Measurements from ENCODE around the gene EPB41L2.

The EPB41L2 gene

DNA sequence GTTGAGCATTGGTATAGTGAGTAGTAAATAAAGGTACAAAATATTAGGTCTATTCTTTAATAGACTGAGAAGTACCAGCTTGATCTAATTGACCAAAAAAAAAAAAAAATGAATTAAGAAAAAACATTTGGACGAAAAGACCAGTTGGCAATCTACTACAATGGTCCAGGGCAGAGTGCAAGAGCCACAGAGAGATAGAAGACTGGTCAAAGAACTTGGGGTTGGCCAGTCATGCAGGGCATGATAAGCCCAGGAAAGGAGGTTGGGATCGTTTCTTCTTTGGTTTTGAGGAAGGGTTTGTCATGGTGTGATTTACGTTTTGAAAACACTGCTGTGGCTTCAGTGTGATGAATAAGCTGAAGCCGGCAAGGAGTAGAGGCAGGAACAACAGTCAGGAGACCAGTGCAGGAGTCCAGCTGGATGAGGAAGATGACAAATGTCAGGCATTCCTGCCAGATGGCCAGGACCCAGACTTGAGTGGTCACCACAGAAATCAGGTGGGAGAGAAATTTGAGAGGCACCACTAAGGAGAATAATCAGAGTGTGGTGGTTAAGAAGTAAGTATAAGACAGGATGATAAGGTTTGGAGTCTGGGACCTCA is 221.8 kb downstream of the EPB41L2 start:
- no peak for ATAC-seq
- H3K36me3 Mint-ChIP-seq = peaks cover 22% of the 10 kb centered on the region
- no peaks in the 10 kb centered on the region for H3K27me3 Mint-ChIP-seq
- no peak overlapping the region for H3K27ac Mint-ChIP-seq
- no peaks in the 10 kb centered on the region for H3K9me3 Mint-ChIP-seq
- H3K4me3 Mint-ChIP-seq = no peak overlapping the region
- no peaks in the 10 kb centered on the region for H3K4me1 Mint-ChIP-seq

DNA sequence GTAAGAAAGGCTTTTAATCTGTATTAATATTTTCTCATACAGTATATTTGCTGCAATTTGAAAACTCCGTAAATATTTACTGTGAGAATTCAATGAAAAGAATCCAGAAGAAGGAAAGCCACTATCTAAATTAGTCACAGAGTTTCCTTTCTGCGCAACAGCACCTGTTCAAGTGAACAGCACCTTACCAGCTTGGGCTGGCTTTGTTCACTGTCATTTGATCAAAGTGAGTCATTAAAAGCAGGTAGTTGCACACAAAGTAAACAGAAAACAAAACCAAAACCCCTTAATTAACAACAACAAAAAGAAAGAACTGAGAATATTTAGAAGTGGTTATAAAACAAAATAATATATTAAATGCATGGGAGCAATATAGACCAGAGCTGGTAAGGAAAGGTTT is 223.0 kb downstream of the EPB41L2 start:
- Mint-ChIP-seq H3K9me3 (no peaks in the 10 kb centered on the region), H3K36me3 (peaks cover 22% of the 10 kb centered on the region), H3K27me3 (no peaks in the 10 kb centered on the region), H3K4me3 (no peak overlapping the region), H3K27ac (no peak overlapping the region), H3K4me1 (no peaks in the 10 kb centered on the region)
- no peak for ATAC-seq

DNA sequence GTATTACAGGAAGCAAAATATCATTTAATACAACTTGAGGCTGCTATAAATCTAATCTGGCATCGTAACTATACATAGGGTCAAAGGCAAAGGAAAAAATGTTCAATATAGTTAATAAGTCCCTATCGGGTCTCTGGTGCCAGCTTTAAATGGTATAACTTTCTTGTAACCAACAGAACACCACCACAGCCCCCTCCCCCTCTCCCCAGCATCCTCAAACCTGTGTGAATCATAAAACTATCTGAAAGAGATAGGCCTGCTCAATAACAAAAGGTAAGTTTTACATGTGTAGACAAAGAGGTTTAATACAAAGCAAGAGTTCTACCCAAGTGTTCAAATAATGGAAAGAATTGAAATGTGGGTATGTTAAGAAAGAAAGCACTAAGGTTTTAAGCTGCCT is 223.7 kb downstream of the EPB41L2 start:
- no peaks in the 10 kb centered on the region for H3K4me1 Mint-ChIP-seq
- no peak overlapping the region for H3K27ac Mint-ChIP-seq
- peaks cover 22% of the 10 kb centered on the region for H3K36me3 Mint-ChIP-seq
- no peaks in the 10 kb centered on the region for H3K9me3 Mint-ChIP-seq
- H3K27me3 Mint-ChIP-seq = no peaks in the 10 kb centered on the region
- no peak overlapping the region for H3K4me3 Mint-ChIP-seq
- ATAC-seq = no peak

GRCh38 chr6:130838951-130839350 is 224.1 kb downstream of the EPB41L2 start:
- Mint-ChIP-seq H3K27ac (no peak overlapping the region), H3K4me3 (no peak overlapping the region), H3K4me1 (no peaks in the 10 kb centered on the region), H3K27me3 (no peaks in the 10 kb centered on the region), H3K9me3 (no peaks in the 10 kb centered on the region), H3K36me3 (peaks cover 22% of the 10 kb centered on the region)
- no peak for ATAC-seq

- H3K4me3 Mint-ChIP-seq = no peak overlapping the region
- H3K4me1 Mint-ChIP-seq = no peaks in the 10 kb centered on the region
- peaks cover 22% of the 10 kb centered on the region for H3K36me3 Mint-ChIP-seq
- H3K27ac Mint-ChIP-seq = no peak overlapping the region
- H3K27me3 Mint-ChIP-seq = no peaks in the 10 kb centered on the region
- H3K9me3 Mint-ChIP-seq = no peaks in the 10 kb centered on the region
- ATAC-seq = no peak
Measured at GRCh38 chr6:130838250-130838860, 224.7 kb downstream of the EPB41L2 start.

DNA sequence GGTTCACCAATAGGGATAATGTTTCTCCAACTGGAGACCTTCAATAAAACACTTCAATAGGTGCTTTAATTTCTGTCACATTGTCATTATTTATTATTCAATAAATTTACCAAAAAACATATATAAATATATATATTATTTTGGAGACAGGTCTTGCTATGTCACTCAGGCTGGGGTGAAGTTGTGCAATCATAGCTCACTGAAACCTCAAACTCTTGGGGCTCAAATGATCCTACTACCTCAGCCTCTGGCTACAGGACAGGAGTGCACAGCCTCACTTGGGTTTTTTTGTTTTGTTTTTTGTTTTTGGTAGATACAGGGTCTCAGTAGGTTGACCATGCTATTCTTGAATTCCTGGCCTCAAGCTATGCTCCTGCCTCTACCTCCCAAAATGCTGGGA is 226.0 kb downstream of the EPB41L2 start:
- no peaks in the 10 kb centered on the region for H3K9me3 Mint-ChIP-seq
- no peak overlapping the region for H3K27ac Mint-ChIP-seq
- no peak for ATAC-seq
- no peaks in the 10 kb centered on the region for H3K4me1 Mint-ChIP-seq
- peaks cover 22% of the 10 kb centered on the region for H3K36me3 Mint-ChIP-seq
- H3K4me3 Mint-ChIP-seq = no peak overlapping the region
- H3K27me3 Mint-ChIP-seq = no peaks in the 10 kb centered on the region

- H3K4me1 Mint-ChIP-seq = no peaks in the 10 kb centered on the region
- no peaks in the 10 kb centered on the region for H3K9me3 Mint-ChIP-seq
- no peak for ATAC-seq
- H3K27me3 Mint-ChIP-seq = no peaks in the 10 kb centered on the region
- H3K4me3 Mint-ChIP-seq = no peak overlapping the region
- H3K36me3 Mint-ChIP-seq = peaks cover 15% of the 10 kb centered on the region
- H3K27ac Mint-ChIP-seq = no peak overlapping the region
Measured at GRCh38 chr6:130836055-130836640, 226.9 kb downstream of the EPB41L2 start.

- no peak overlapping the region for H3K27ac Mint-ChIP-seq
- H3K4me3 Mint-ChIP-seq = no peak overlapping the region
- H3K4me1 Mint-ChIP-seq = no peaks in the 10 kb centered on the region
- no peaks in the 10 kb centered on the region for H3K9me3 Mint-ChIP-seq
- no peak for ATAC-seq
- peaks cover 9% of the 10 kb centered on the region for H3K36me3 Mint-ChIP-seq
- no peaks in the 10 kb centered on the region for H3K27me3 Mint-ChIP-seq
Measured at GRCh38 chr6:130834482-130835251, 228.4 kb downstream of the EPB41L2 start.

DNA sequence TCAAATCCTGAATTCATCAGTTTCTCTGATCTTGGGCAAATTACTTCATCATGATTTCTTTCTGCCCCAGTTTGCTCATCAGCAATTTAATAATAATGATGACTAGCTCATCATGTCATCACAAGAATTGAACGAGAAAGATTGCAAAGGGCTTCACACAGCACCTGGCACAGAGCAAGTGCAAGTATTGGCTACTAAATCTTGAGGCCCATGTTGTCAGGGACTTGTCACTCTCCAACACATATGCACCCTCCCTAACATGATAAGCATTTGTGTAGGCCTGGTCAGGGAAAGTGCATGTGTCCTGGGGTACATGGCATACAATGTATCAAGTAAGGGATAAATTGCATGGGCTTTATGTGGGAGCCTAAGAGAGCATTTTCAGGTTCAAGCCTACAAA is 229.5 kb downstream of the EPB41L2 start:
- H3K36me3 Mint-ChIP-seq = peaks cover 5% of the 10 kb centered on the region
- no peaks in the 10 kb centered on the region for H3K27me3 Mint-ChIP-seq
- no peaks in the 10 kb centered on the region for H3K9me3 Mint-ChIP-seq
- ATAC-seq = no peak
- no peak overlapping the region for H3K4me3 Mint-ChIP-seq
- H3K27ac Mint-ChIP-seq = no peak overlapping the region
- no peaks in the 10 kb centered on the region for H3K4me1 Mint-ChIP-seq

- ATAC-seq = no peak
- Mint-ChIP-seq H3K36me3 (no peaks in the 10 kb centered on the region), H3K27ac (no peak overlapping the region), H3K4me1 (no peaks in the 10 kb centered on the region), H3K27me3 (no peaks in the 10 kb centered on the region), H3K4me3 (no peak overlapping the region), H3K9me3 (no peaks in the 10 kb centered on the region)
Measured at GRCh38 chr6:130831607-130832006, 231.4 kb downstream of the EPB41L2 start.

DNA sequence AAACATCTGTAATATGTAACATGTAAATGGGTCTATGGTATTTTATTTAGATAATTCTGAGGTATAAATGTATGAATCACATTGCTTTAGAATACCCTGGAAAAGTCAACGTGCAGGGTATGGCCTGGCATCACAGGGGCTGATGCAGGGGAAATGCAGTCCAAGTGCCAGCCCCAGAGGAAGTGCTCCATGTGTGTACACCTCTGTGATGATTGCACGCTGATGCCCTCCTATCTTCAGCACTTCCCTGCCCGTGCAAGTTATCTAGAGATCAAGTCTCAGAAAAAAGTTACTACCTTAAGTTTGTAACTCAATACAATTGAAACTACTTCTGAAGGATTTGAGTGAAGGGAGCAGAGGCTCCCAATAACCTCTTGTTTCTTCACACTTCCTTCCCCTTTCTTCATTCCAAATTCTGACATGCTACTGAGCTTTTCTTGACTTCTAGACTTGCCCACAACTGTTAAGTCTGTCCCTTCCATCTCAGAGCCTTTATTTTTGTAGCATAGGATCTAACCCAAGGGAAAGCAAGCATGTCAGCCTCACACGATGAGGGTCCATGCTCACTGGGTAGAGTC is 233.6 kb downstream of the EPB41L2 start:
- no peak for ATAC-seq
- H3K27me3 Mint-ChIP-seq = no peaks in the 10 kb centered on the region
- H3K4me3 Mint-ChIP-seq = no peak overlapping the region
- no peaks in the 10 kb centered on the region for H3K9me3 Mint-ChIP-seq
- no peak overlapping the region for H3K27ac Mint-ChIP-seq
- no peaks in the 10 kb centered on the region for H3K4me1 Mint-ChIP-seq
- H3K36me3 Mint-ChIP-seq = no peaks in the 10 kb centered on the region

DNA sequence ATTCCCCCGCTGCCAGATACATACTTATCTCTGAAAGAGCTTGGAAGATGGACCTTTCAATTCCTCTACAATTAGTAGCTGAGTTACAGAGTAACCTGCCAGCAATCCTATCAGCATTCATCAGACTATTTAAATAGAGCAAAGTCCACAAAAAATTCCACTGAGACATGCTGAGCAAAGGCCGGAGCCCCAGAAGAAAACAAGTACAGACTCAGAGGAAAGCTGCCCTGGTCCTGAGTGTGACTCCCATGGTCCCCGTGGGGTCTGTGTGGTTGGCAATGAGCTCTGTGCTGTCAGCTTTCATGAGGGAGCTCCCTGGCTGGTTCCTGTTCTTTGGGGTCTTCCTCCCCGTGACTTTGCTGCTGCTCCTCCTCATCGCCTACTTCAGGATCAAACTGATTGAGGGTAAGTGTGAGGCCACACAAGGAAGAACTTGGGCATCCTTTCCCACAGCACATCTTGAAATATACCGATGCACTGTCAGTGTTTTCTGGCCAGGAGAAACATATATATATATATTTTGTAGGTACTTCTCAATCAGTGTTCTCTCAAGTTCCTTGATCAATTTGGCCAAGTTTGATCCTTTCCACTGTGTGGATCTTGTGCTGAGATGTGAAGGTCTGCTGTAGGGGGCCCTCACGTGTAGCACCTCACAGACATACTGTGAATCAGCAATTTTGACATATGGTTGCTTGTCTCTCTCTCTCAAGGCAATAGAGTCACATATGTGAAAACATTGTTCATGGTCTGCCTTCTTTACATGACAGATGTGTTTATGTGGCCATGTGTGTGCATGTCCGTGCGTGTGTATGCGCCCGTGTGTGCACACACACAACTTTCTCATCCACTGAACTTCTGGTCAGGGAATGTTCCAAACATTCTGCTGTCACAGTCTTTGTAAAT is 235.5 kb downstream of the EPB41L2 start, which contains the start of gene SMLR1:
SMLR1 (plus strand) TSS at position 160 of the 903 bp plus-strand sequence; CDS start at position 168, 8 bp downstream.
- Mint-ChIP-seq H3K27me3 (no peaks in the 10 kb centered on the region), H3K9me3 (no peaks in the 10 kb centered on the region), H3K36me3 (no peaks in the 10 kb centered on the region), H3K4me1 (no peaks in the 10 kb centered on the region), H3K27ac (no peak within 1 kb of the TSS), H3K4me3 (no peak within 1 kb of the TSS)
- ATAC-seq = no peak

DNA sequence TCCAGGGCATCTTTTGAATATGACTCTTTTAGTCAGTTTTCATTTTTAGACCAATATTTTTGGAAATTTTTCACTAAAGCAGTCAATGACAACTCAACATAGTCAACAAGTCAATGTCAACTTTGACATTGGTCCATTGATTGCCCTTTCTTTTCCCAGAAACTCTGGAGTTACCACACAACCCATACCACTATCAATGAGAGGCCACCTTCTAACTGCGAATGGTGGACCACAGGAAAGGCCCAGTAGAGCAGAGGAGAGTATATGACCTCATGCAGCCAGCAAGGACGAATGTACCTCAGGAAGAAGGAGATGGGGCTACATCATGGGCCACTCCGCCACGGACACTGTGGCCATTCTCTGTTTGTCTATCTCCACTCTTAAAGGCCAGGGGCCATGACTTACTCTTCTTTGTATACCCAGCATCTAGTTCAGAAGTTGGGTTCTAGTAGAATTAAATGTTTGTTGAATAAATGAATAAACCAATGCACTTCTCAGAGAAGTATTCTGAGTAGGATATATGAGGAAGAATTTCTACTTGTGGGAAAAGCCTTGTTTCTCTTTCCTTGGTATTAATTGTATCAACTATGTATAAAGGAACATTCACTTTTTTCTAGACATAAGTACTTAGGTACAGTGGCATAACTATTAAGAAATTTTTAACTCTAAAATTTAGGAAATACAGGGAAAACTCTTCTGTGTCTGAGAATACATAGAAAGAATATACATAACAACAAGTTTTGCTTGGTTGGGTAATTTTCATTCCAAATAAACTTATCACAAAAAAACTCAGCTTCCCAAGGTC is 236.4 kb downstream of the EPB41L2 start:
- no peaks in the 10 kb centered on the region for H3K27me3 Mint-ChIP-seq
- H3K27ac Mint-ChIP-seq = no peak overlapping the region
- H3K4me1 Mint-ChIP-seq = no peaks in the 10 kb centered on the region
- ATAC-seq = no peak
- no peaks in the 10 kb centered on the region for H3K9me3 Mint-ChIP-seq
- no peak overlapping the region for H3K4me3 Mint-ChIP-seq
- H3K36me3 Mint-ChIP-seq = no peaks in the 10 kb centered on the region

All from stimulated activated memory B cell treated with anti-CD40 and anti-IgM and Interleukin-4, amounts not matched to agents 10 μg/mL and 1 μg/mL and 100 μg/mL, for 72 hours (primary cell).